RWPE2 (cell line): Measurements from ENCODE around the gene GCM1.

Source experiments
- ATAC-seq: fragments of 200-7000 bp; cut with Tn5 transposase; 3 replicates; pipeline ENCODE4 v1.9.1; 2021; ENCODE audit warnings: low read depth
- DNase-seq: peaks from one replicate; pipeline ENCODE4 v3.0.0-alpha.2; 2020; ENCODE audit warnings: low spot score
- H3K27ac ChIP-seq: fragments of 450-650 bp; 2 replicates; pipeline ENCODE4 v1.5.1; 2017; ENCODE audit warnings: mild to moderate bottlenecking; ENCODE audit not compliant: poor library complexity, severe bottlenecking
- H3K27me3 ChIP-seq: fragments of 250-450 bp; sonication (Bioruptor Pico); 2 replicates; pipeline ENCODE4 v1.5.1; 2021; ENCODE audit warnings: mild to moderate bottlenecking, moderate library complexity; ENCODE audit not compliant: insufficient read depth, poor library complexity, severe bottlenecking
- H3K36me3 ChIP-seq: fragments of 250-450 bp; sonication (Bioruptor Pico); 2 replicates; pipeline ENCODE4 v1.5.1; 2020; ENCODE audit warnings: low read depth, mild to moderate bottlenecking, moderate library complexity
- H3K4me1 ChIP-seq: fragments of 250-450 bp; sonication (Bioruptor Pico); 2 replicates; pipeline ENCODE4 v1.5.1; 2021; ENCODE audit warnings: mild to moderate bottlenecking, moderate library complexity; ENCODE audit not compliant: insufficient read depth, poor library complexity, severe bottlenecking
- H3K4me3 ChIP-seq: fragments of 250-450 bp; sonication (Bioruptor Pico); 2 replicates; pipeline ENCODE4 v1.5.1; 2021; ENCODE audit warnings: mild to moderate bottlenecking, moderate library complexity; ENCODE audit not compliant: severe bottlenecking
- H3K9me3 ChIP-seq: fragments of 250-450 bp; sonication (Bioruptor Pico); 2 replicates; pipeline ENCODE4 v1.5.1; 2021; ENCODE audit warnings: mild to moderate bottlenecking, moderate library complexity; ENCODE audit not compliant: severe bottlenecking
- CTCF ChIP-seq: fragments of 450-650 bp; IDR thresholded peaks from one replicate; pipeline ENCODE4 v1.5.1; 2017; ENCODE audit warnings: mild to moderate bottlenecking, moderate library complexity; ENCODE audit not compliant: poor library complexity, severe bottlenecking

Gene GCM1

GRCh38 chr6:53148684-53149083, at the start of gene GCM1:
GCM1 (minus strand) TSS chr6:53148841; CDS start chr6:53145632, 3,209 bp downstream.
- no peak for TF ChIP-seq CTCF
- no peaks in the 10 kb centered on the region for H3K36me3 ChIP-seq
- DNase-seq, result no peak
- ATAC-seq, result no peak
- no peaks in the 10 kb centered on the region for H3K9me3 ChIP-seq
- no peaks in the 10 kb centered on the region for H3K4me1 ChIP-seq
- no peaks in the 10 kb centered on the region for H3K27me3 ChIP-seq
- H3K4me3 ChIP-seq, result no peak within 1 kb of the TSS
- no peak within 1 kb of the TSS for H3K27ac ChIP-seq

- Histone ChIP-seq H3K9me3 (no peaks in the 10 kb centered on the region), H3K4me3 (no peak overlapping the region), H3K27me3 (no peaks in the 10 kb centered on the region), H3K27ac (no peak overlapping the region), H3K4me1 (no peaks in the 10 kb centered on the region), H3K36me3 (no peaks in the 10 kb centered on the region)
- no peak for DNase-seq
- ATAC-seq, result no peak
- no peak for TF ChIP-seq CTCF
Measured at GRCh38 chr6:53197553-53197952, 48.9 kb upstream of the GCM1 start.

- Histone ChIP-seq H3K27ac (no peak overlapping the region), H3K9me3 (no peaks in the 10 kb centered on the region), H3K4me3 (no peak overlapping the region), H3K4me1 (no peaks in the 10 kb centered on the region), H3K27me3 (no peaks in the 10 kb centered on the region), H3K36me3 (no peaks in the 10 kb centered on the region)
- TF ChIP-seq CTCF, result no peak
- DNase-seq, result no peak
- ATAC-seq, result no peak
Measured at GRCh38 chr6:53195048-53195447, 46.4 kb upstream of the GCM1 start.

GRCh38 chr6:53192682-53193188, 44.1 kb upstream of the GCM1 start:
- no peaks in the 10 kb centered on the region for H3K9me3 ChIP-seq
- TF ChIP-seq CTCF, result no peak
- no peaks in the 10 kb centered on the region for H3K36me3 ChIP-seq
- ATAC-seq (no peak), DNase-seq (no peak)
- H3K4me1 ChIP-seq, result no peaks in the 10 kb centered on the region
- H3K4me3 ChIP-seq, result no peak overlapping the region
- no peak overlapping the region for H3K27ac ChIP-seq
- no peaks in the 10 kb centered on the region for H3K27me3 ChIP-seq

- Histone ChIP-seq H3K27me3 (no peaks in the 10 kb centered on the region), H3K27ac (no peak overlapping the region), H3K36me3 (no peaks in the 10 kb centered on the region), H3K9me3 (no peaks in the 10 kb centered on the region), H3K4me3 (no peak overlapping the region), H3K4me1 (no peaks in the 10 kb centered on the region)
- no peak for ATAC-seq
- no peak for TF ChIP-seq CTCF
- DNase-seq, result no peak
Measured at GRCh38 chr6:53189554-53189953, 40.9 kb upstream of the GCM1 start.
